Spleen (tissue), 7 donors: ENCODE results near the gene EIF2B1.

ENCODE experiments used
- POLR2A ChIP-seq, 3 donors: fragments of 450-650 bp; IDR thresholded peaks; one replicate each; pipeline ENCODE4 v1.5.1; 2017; ENCODE audit warnings: antibody characterized with exemption in 3 of 3, mild to moderate bottlenecking in 1 of 3
- POLR2AphosphoS5 ChIP-seq, 3 donors: sonication (generic); formaldehyde crosslinking; IDR thresholded peaks; one replicate each; pipeline ENCODE4 v1.5.1; 2017; ENCODE audit warnings: antibody characterized with exemption in 3 of 3
- TF ChIP-seq, protein P1 (sequence below), 11 experiments: fragments of 200-600 bp in 7 of 11; fragments of 450-650 bp in 4 of 11; sonication (generic) in 4 of 11; IDR thresholded peaks in 8 of 11; conservative IDR thresholded peaks in 3 of 11; 1 replicate in 7 of 11; 2 replicates in 4 of 11; pipeline versions ENCODE4 v1.4.0 to v1.8.0; 2016 to 2021; ENCODE audit warnings: antibody characterized with exemption in 11 of 11, inconsistent platforms in 4 of 11, mild to moderate bottlenecking in 1 of 11
- donor health status: DM: no; HTN: no; CAD: no; lungs with moderate emphysema.
- donor health status: DM: no; HTN: no; CAD: no.
- donor health status: DM: no; HTN: no; CAD: no.

- TF ChIP-seq POLR2A (IDR thresholded peaks at IDR 0.05) (no peak), POLR2AphosphoS5 (IDR thresholded peaks at IDR 0.05) (no peak)
- TF ChIP-seq, protein P1, sequence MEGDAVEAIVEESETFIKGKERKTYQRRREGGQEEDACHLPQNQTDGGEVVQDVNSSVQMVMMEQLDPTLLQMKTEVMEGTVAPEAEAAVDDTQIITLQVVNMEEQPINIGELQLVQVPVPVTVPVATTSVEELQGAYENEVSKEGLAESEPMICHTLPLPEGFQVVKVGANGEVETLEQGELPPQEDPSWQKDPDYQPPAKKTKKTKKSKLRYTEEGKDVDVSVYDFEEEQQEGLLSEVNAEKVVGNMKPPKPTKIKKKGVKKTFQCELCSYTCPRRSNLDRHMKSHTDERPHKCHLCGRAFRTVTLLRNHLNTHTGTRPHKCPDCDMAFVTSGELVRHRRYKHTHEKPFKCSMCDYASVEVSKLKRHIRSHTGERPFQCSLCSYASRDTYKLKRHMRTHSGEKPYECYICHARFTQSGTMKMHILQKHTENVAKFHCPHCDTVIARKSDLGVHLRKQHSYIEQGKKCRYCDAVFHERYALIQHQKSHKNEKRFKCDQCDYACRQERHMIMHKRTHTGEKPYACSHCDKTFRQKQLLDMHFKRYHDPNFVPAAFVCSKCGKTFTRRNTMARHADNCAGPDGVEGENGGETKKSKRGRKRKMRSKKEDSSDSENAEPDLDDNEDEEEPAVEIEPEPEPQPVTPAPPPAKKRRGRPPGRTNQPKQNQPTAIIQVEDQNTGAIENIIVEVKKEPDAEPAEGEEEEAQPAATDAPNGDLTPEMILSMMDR (IDR thresholded peaks at IDR 0.05 in 8 of 11, conservative IDR thresholded peaks at IDR 0.05 in 3 of 11) = no peak
Measured at GRCh38 chr12:123607756-123608155, 25.7 kb downstream of the EIF2B1 start.
